Stomach (tissue), 9 donors: ENCODE results near the gene DESI1. TPM values are rescaled to one million over a fixed set of nuclear protein-coding genes. Genes with fewer than 3 reads are reported as not detected.
A peak's percentile ranks its signal among the peaks of the same experiment; 100 is the strongest.

Source experiments
- DNase-seq, 2 donors: peaks; one replicate each; pipeline versions ENCODE4 v3.0.0 to v3.0.0-alpha.2; 2013 to 2019
- H3K27ac ChIP-seq, 5 donors: fragments of 200-600 bp in 4 of 5; sonication (generic) in 4 of 5; one replicate each; pipeline ENCODE4 v1.5.1; 2013 to 2019; ENCODE audit warnings: mild to moderate bottlenecking in 1 of 5, moderate library complexity in 1 of 5
- H3K27me3 ChIP-seq, 3 donors: fragments of 200-600 bp; sonication (generic); one replicate each; pipeline ENCODE4 v1.5.1; 2017 to 2019; ENCODE audit warnings: mixed run types in 1 of 3
- H3K36me3 ChIP-seq, 4 donors: fragments of 200-600 bp; sonication (generic); 1 replicate in 3 of 4; 2 replicates in 1 of 4; pipeline ENCODE4 v1.5.1; 2016 to 2019
- H3K4me1 ChIP-seq, 4 donors: fragments of 200-600 bp; sonication (generic); one replicate each; pipeline ENCODE4 v1.5.1; 2016 to 2019
- H3K4me3 ChIP-seq, 4 donors: fragments of 200-600 bp; sonication (generic) in 3 of 4; one replicate each; pipeline ENCODE4 v1.5.1; 2016 to 2019; ENCODE audit warnings: mild to moderate bottlenecking in 1 of 4
- H3K9me3 ChIP-seq, 4 donors: fragments of 200-600 bp; sonication (generic); one replicate each; pipeline ENCODE4 v1.5.1; 2016 to 2019
- EP300 ChIP-seq: sonication (generic); formaldehyde crosslinking; IDR thresholded peaks from one replicate; pipeline ENCODE4 v1.6.1; 2017; ENCODE audit warnings: antibody characterized with exemption
- POLR2A ChIP-seq, 4 donors: fragments of 450-650 bp; IDR thresholded peaks; one replicate each; pipeline ENCODE4 v1.6.1; 2016; ENCODE audit warnings: antibody characterized with exemption in 4 of 4, control low read depth in 2 of 4, mild to moderate bottlenecking in 1 of 4, moderate library complexity in 1 of 4
- POLR2AphosphoS5 ChIP-seq, 3 donors: sonication (generic); formaldehyde crosslinking; IDR thresholded peaks; one replicate each; pipeline ENCODE4 v1.6.1; 2016; ENCODE audit warnings: antibody characterized with exemption in 3 of 3
- WGBS, 5 donors: extraction: QIAGEN DNeasy Blood & Tissue Kit in 3 of 5; methylation state at CpG; one replicate each; pipeline versions ENCODE4 v1.1.5 to v1.1.7; 2013 to 2018; 5-methylcytosine and 5-hydroxymethylcytosine counted together
- intact Hi-C: fragments of 100-400 bp; cut with DNase I; formaldehyde crosslinking; loops from one replicate; pipeline ENCODE4 v1.15.1; 2023; ENCODE audit warnings: low total_unique reads
- polyA plus RNA-seq, 3 donors: library from polyadenylated mRNA; stranded (reverse); fragments of 200-250 nt; gene quantifications; one replicate each; pipeline ENCODE4 v1.2.3, GENCODE V29; 2013
- total RNA-seq, 5 donors: library from RNA; depleted of rRNA; stranded (reverse); fragments of >200 nt; gene quantifications; one replicate each; pipeline versions ENCODE4 v1.1.0 to v1.2.3, GENCODE V29; 2014 to 2016
- TF ChIP-seq, protein P1 (sequence below), 7 experiments: fragments of 450-650 bp in 4 of 7; fragments of 200-600 bp in 3 of 7; sonication (generic) in 3 of 7; IDR thresholded peaks; one replicate each; pipeline ENCODE4 v1.5.1; 2016 to 2019; ENCODE audit warnings: antibody characterized with exemption in 7 of 7, control low read depth in 2 of 7, mild to moderate bottlenecking in 1 of 7
- donor health status: healthy with polysubstance abuse.
- donor health status: Bipolar disorder and iron deficiency.
- donor health status: healthy.

The DESI1 gene
- total and polyA plus RNA-seq, 8 donors: 10.4 to 39.7 (median 15.8) TPM

DNA sequence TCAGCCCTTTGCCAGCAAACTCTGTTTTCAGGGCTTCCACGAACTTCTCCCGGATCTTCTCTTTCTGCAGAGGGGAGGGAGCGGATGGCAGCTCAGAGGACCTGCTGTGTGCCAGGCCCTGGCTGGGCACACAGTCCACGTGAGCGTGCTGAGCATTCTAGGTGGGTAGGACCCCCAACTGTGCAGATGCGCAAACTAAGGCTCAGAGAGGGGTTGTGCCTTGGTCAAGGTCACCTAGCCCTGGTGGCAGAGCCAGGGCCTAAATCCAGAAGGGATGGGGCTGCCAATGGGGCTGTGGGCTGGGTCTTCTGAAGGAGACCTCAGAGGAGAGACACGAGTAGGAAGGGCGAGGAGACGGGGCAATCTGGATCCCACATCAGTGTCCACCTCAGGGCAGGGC, 42.0 kb downstream of the DESI1 start:
- H3K36me3 ChIP-seq: peaks cover 57 to 94% (median 92%) of the 10 kb centered on the region in 4 donors
- peaks cover 0 to 18% (median 7%) of the 10 kb centered on the region in 4 donors for H3K4me1 ChIP-seq
- WGBS, 5 donors: 84 to 90% (median 89%) methylated on average over 9 of the region's 9 CpGs
- TF ChIP-seq POLR2A (IDR thresholded peaks at IDR 0.05): no peak
- no peak for TF ChIP-seq EP300
- TF ChIP-seq POLR2AphosphoS5 (IDR thresholded peaks at IDR 0.05): no peak
- TF ChIP-seq, protein P1, sequence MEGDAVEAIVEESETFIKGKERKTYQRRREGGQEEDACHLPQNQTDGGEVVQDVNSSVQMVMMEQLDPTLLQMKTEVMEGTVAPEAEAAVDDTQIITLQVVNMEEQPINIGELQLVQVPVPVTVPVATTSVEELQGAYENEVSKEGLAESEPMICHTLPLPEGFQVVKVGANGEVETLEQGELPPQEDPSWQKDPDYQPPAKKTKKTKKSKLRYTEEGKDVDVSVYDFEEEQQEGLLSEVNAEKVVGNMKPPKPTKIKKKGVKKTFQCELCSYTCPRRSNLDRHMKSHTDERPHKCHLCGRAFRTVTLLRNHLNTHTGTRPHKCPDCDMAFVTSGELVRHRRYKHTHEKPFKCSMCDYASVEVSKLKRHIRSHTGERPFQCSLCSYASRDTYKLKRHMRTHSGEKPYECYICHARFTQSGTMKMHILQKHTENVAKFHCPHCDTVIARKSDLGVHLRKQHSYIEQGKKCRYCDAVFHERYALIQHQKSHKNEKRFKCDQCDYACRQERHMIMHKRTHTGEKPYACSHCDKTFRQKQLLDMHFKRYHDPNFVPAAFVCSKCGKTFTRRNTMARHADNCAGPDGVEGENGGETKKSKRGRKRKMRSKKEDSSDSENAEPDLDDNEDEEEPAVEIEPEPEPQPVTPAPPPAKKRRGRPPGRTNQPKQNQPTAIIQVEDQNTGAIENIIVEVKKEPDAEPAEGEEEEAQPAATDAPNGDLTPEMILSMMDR (IDR thresholded peaks at IDR 0.05): no peak
- DNase-seq: no peak
- no peak overlapping the region for H3K4me3 ChIP-seq
- H3K27me3 ChIP-seq: no peaks in the 10 kb centered on the region
- intact Hi-C loops: no loop called here
- H3K27ac ChIP-seq: no peak overlapping the region
- no peaks in the 10 kb centered on the region for H3K9me3 ChIP-seq

DNA sequence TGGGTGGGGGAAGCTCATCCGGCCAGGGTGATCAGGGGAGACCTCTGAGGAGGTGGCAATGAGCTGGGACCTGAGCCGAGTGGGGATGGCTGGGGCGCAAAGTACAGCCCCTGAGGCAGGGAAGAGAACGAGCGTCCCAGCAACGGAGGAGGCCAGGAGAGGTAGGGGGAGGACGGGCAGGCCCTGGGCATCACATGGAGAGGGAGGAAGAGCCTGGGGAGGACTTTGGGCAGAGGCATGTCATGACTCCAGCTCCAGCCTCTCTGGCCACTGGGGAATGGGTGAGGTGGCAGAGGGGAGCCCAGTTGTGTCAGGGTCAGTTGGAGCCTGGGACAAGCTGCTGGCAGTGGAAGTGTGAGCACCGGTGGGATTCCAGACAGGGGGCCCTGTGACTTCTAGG, 42.7 kb downstream of the DESI1 start:
- intact Hi-C loops: no loop called here
- no peaks in the 10 kb centered on the region for H3K9me3 ChIP-seq
- WGBS, 5 donors: 86 to 93% (median 89%) methylated on average over 8 of the region's 8 CpGs
- no peaks in the 10 kb centered on the region for H3K27me3 ChIP-seq
- H3K4me1 ChIP-seq: peaks cover 0 to 18% (median 7%) of the 10 kb centered on the region in 4 donors
- H3K36me3 ChIP-seq: peaks cover 50 to 87% (median 85%) of the 10 kb centered on the region in 4 donors
- no peak overlapping the region for H3K27ac ChIP-seq
- no peak overlapping the region for H3K4me3 ChIP-seq
- no peak for TF ChIP-seq POLR2A (IDR thresholded peaks at IDR 0.05)
- TF ChIP-seq, protein P1 (IDR thresholded peaks at IDR 0.05): no peak
- TF ChIP-seq EP300: no peak
- no peak for TF ChIP-seq POLR2AphosphoS5 (IDR thresholded peaks at IDR 0.05)
- DNase-seq: no peak

DNA sequence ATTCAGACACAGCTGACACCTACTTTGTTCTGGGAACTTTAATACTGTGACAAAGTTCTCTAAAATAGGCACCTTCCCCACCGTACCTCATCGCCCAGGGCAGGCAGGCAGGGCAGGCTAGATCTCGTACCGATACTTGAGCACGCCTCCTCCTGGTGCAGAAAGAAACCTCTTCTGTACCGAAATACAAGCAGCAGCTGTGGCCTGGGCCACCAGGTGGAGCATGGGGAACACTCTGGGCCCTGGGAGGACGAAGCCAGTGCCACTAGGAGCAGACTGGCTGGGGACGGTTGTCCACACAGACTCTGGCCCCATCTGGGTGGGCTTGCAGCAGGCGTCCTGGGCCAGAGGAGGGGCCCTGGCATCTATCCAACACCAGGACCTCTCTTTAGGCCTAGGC, 44.0 kb downstream of the DESI1 start:
- TF ChIP-seq, protein P1 (IDR thresholded peaks at IDR 0.05): peak in 5 of 7 experiments; percentile 20 to 80 (median 52)
- peak in 1 of 3 donors; percentile 73 for TF ChIP-seq POLR2AphosphoS5 (IDR thresholded peaks at IDR 0.05)
- TF ChIP-seq EP300: no peak
- no peak for TF ChIP-seq POLR2A (IDR thresholded peaks at IDR 0.05)
- Histone ChIP-seq H3K4me3 (no peak overlapping the region), H3K36me3 (peaks cover 37 to 74% (median 73%) of the 10 kb centered on the region in 4 donors), H3K27ac (no peak overlapping the region), H3K4me1 (peaks cover 0 to 18% (median 7%) of the 10 kb centered on the region in 4 donors), H3K9me3 (no peaks in the 10 kb centered on the region), H3K27me3 (no peaks in the 10 kb centered on the region)
- intact Hi-C loops: no loop called here
- peak; percentile 60 to 77 for DNase-seq
- WGBS, 5 donors: 57 to 70% (median 66%) methylated on average over 8 to 9 of the region's 9 CpGs

DNA sequence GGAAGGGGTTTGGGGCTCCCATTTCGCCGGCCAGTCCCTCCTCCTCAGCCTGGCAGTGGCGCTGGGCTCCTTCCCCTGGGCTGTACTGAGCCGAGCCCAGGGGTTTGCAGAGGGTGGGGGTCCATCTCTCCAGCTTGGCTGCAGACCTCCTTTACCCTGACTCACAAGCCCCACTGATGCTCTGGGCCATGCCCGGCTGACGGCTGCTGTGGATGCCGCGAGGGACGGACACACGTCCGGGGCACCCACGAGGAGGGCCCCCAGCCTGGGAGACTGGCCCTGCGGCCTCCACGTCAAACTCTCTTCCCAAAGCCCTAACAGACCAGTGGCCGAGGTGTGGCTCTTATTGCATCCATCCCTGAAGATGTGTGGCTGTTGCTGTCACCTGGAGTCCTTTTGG, 45.3 kb downstream of the DESI1 start:
- peak overlapping the region in 3 of 5 donors; percentile 2 to 38 (median 21) for H3K27ac ChIP-seq
- 90 to 98% (median 91%) methylated on average over 6 to 15 of the region's 15 CpGs; no CpG with 5 or more reads in 1 of the 5 donors for WGBS, 5 donors
- H3K36me3 ChIP-seq: peaks cover 32 to 61% (median 60%) of the 10 kb centered on the region in 4 donors
- intact Hi-C loops: no loop called here
- H3K9me3 ChIP-seq: no peaks in the 10 kb centered on the region
- H3K27me3 ChIP-seq: no peaks in the 10 kb centered on the region
- no peak overlapping the region for H3K4me3 ChIP-seq
- no peak for DNase-seq
- peaks cover 0 to 18% (median 7%) of the 10 kb centered on the region in 4 donors for H3K4me1 ChIP-seq
- TF ChIP-seq POLR2A (IDR thresholded peaks at IDR 0.05) (no peak), EP300 (no peak), POLR2AphosphoS5 (IDR thresholded peaks at IDR 0.05) (no peak)
- TF ChIP-seq, protein P1 (IDR thresholded peaks at IDR 0.05): no peak
